GM18873 (cell line): ENCODE measurements around the gene NTN1.

Source experiments
- ATAC-seq: cut with Tn5 transposase; IDR thresholded peaks from one replicate; pipeline ENCODE4 v1.9.1; 2021; ENCODE audit warnings: mild to moderate bottlenecking, moderate library complexity, moderate number of reproducible peaks; ENCODE audit not compliant: unreplicated experiment, low FRiP score

NTN1 gene

GRCh38 chr17:9226794-9227135 is 205.5 kb downstream of the NTN1 start:
- ATAC-seq = no peak

GRCh38 chr17:9227819-9228407 is 206.6 kb downstream of the NTN1 start:
- no peak for ATAC-seq

GRCh38 chr17:9228408-9229159 is 207.3 kb downstream of the NTN1 start:
- no peak for ATAC-seq

DNA sequence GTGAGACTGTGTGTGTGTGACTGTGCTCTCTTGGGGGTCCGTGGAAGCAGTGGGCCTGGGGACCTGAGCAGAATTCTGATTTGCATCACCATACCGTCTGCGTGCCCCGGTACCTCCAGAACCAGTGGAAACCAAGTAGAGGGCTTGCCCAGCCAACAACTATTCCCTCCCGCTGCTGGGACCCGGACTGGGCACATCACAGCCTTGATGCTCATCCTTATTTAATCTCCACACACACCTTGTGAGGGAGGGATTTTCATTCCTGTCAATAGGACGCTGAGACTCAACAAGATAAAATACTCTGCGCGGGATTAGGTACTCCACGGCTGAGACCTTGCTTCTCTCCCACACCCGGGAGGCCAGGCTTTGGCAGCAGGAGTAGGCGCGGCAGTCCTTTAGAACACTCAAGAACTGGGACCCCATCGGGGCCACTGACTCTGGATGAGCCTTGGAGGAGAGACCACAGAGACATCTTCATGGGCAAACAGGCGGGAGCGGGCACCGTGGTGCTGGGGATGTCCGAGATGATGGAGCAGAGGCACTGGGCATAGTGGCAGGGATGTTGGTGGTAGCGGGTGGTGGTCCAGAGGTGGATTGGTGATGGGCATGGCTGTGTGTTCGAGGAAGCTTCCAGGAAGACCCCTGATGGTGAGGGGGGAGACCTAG is 208.0 kb downstream of the NTN1 start:
- ATAC-seq = no peak

- ATAC-seq = no peak
Observed at GRCh38 chr17:9229826-9230201, 208.5 kb downstream of the NTN1 start.

DNA sequence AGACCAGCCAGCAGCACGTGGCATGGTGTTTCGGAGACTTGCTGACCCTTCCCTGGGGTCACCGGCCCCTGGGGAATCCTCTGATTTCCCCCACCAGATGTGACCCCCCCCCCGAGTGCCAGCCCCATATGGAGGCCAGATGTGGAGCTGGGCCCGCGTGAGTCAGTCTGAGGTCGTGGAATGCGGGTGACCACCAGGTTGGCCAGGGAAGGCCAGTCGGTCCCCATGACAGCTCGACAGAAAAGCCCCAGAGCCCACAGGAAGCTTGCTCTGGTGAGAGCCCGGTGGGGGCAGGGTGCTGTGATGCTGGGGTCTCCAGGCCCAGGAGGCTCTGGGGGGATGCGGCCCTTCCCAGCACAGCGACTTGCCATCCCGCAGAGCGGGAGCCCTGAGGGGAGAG is 209.0 kb downstream of the NTN1 start:
- no peak for ATAC-seq

DNA sequence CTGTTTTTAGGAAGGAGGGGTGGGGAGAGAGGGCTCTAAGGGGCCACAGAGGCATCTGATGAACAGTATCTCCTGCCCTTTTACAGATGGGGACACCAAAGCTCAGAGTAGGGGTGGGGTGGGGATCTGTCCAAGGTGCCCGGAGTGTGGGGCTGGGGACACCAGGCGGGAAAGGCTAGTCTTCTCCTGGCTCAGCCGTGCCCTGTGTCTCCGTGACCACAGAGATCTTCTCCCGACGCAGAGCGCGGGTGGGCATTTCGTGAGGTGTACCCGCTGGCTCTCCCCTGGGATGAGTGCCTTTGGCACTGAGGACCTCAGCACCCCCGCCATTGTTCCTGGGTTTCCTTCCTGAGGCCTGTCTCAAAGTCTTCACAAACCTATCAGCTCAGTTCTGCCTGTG is 209.6 kb downstream of the NTN1 start:
- ATAC-seq = no peak

- ATAC-seq = no peak
Observed at GRCh38 chr17:9231449-9232154, 210.3 kb downstream of the NTN1 start.

DNA sequence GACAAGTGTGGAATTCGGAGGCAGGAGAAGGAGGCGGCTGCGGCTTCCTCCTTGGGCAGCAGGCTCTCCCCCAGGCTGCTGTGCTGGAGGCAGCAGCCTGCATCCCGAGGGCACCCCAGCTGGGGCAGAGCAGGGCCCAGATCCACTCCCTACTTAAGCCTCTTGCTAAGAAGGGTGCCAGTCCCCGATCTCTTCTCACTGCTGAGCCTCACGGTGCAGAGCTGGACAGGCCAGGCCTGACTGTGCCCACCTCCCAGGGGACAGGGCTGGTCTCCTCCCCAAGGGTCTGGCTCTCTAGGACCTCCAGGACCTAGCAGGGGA is 210.8 kb downstream of the NTN1 start:
- no peak for ATAC-seq

DNA sequence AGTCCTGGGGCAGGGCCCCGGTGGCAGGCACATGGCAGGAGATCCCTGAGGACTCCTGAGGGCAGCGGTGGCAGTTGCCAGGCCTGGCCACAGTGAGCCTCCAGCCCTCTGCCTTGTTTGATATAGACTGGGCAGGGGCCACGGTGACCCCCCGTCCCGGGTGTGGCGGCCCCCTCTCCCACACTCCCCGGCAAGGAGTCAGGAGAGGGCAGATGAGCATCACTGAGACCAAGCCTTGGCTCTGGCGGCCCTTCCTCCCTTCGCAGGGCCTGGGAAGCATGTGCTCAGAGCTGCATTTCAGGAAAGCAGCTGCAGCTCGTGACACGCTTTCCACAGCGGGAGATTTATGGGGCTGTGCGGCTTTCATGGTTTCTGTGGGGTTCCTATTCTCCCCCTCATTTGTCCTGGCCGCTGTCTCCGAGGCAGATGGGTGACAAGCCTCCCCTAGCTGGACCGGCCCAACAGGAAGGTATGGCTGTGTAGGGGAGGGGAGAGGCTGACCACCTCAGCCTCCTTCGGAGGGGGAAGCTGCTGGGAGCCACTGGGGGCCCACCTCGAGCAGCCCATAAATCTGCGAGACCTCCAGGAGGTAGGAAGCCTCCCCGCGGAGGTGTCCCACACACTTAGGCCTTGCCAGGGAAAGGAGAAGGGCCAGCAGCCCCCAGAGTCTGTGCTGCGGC is 211.4 kb downstream of the NTN1 start:
- ATAC-seq = no peak

GRCh38 chr17:9233271-9233599 is 211.9 kb downstream of the NTN1 start:
- ATAC-seq = no peak

- ATAC-seq = no peak
Observed at GRCh38 chr17:9233761-9234160, 212.5 kb downstream of the NTN1 start.

DNA sequence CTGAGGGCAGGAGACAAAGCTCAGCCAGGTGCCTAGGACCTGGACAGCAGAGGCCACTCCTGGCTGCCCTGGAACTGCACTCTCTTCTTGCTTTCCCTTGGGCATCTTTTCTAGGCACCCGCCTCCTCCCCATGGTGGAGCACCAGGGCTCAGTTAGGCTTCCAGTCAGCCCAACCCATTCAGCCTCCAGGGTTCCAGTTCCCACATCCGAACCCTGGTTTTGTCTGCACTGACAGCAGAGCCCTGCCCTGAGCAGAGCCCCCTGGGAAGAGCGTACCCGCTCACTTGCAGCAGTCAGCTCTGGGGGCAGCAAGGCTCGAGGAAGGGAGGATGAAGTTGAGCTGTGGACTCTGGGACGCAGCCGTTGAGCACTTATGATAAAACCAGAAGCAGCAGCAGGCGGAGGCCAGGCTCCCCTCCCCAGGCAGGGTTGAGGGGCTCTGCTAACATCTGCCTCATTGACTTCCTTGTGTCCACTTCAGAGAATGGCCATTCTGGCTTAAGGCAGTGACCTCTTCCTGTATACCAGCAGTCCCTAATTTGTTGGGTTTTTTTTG is 213.2 kb downstream of the NTN1 start:
- no peak for ATAC-seq

DNA sequence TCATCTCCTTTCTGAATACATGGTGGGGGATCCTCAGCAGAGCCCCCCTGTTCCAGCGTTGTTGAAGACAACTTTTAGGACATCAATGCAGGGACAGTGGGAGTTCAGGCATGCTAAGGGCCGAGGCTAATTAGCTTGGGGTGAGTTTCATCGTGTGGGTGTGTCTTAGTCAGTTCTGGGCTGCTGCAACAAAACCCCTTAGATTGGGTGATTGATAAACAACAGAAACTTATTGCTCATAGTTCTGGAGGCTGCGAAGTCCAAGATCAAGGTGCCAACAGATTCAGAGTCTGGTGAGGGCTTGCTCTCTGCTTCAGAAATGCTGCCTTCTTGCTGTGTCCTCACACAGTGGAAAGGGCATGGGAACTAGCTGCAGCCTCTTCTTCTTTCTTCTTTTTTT is 214.0 kb downstream of the NTN1 start:
- no peak for ATAC-seq

DNA sequence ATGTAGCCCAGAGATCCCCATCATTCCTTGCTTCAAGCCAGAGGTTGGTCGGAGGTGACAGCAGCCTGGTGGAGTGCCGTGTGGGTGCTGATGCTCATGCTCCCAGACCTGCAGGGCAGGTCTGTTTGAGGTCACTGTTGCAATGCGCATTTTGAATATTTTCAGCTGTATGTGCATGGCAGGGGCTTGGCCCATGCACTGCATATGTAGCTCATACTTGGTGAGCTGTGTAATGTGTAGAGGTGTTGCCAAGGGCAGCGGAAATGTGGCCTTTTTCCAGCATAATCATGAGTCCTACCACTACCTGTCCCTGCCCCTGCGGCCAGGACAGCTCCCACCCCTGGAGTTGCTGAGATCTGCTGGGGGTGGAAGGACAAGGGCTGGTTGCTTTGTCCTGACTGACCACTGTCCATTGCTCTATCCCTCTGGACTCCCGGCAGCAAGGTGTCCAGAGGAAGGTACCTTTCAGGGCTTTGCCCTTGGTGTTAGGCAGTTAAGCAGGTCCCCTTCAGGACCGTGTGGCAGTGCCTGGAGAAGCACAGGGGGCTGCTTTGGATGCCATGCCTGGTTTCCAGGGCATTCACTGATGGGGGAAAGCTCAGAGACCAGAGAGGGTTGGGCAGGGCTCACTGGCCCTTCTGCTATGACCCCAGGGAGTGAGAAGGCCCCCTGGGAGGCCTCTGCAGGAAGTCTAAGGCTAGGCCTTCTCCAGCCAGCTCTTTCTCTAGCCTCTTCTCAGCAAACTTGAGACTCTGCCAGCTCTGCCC is 215.2 kb downstream of the NTN1 start:
- no peak for ATAC-seq

GRCh38 chr17:9237053-9237410 is 215.7 kb downstream of the NTN1 start:
- no peak for ATAC-seq

- no peak for ATAC-seq
Observed at GRCh38 chr17:9237661-9238301, 216.5 kb downstream of the NTN1 start.

- no peak for ATAC-seq
Observed at GRCh38 chr17:9238340-9239245, 217.3 kb downstream of the NTN1 start.
